HepG2 (cell line): Measurements from ENCODE around the gene PACS2. TPM values are rescaled to one million over a fixed set of nuclear protein-coding genes. Genes with fewer than 3 reads are reported as not detected.
A peak's percentile ranks its signal among the peaks of the same experiment; 100 is the strongest.
"Not testable (repeated sequence)": the region's sequence is repeated elsewhere in the genome, so short reads cannot be mapped to it uniquely, and the experiment has no call there.

Experiments
- ATAC-seq: fragments of 200-7000 bp; cut with Tn5 transposase; 3 replicates; pipeline ENCODE4 v1.9.1; 2020; ENCODE audit warnings: mild to moderate bottlenecking, moderate library complexity
- BruUV-seq: library from RNA; stranded (reverse); fragments of 400-500 nt; replicated peaks from 2 replicates; lab custom pipeline; 2021; lab: Mats Ljungman, UMichigan
- CTCF ChIA-PET: fragments of 300-600 bp; formaldehyde crosslinking; extraction: SDS; loops from one replicate; lab custom pipeline; 2021; ENCODE audit warnings: low total read pairs, inconsistent platforms, low intra/inter-chr PET ratio; lab: Yijun Ruan, JAX
- POLR2A ChIA-PET: fragments of 350-600 bp; sonication (Branson Sonifier 250); formaldehyde crosslinking; loops from one replicate; lab custom pipeline; 2020; ENCODE audit warnings: antibody characterized with exemption, inconsistent platforms; lab: Yijun Ruan, JAX
- DNase-seq: peaks from one replicate; pipeline ENCODE4 v3.0.0-alpha.2; 2015; ENCODE audit warnings: low spot score
- FAIRE-seq: peaks from 3 replicates; lab custom pipeline; 2011; peaks lifted over from hg19 to GRCh38; lab: Jason Lieb, UNC
- H2AFZ ChIP-seq: one replicate; pipeline ENCODE4 v1.6.1; 2011; ENCODE audit warnings: low read length, inconsistent platforms
- H3K27ac ChIP-seq: fragments of 300-600 bp; 3 replicates; pipeline ENCODE4 v1.8.0; 2011; ENCODE audit warnings: mixed run types, mild to moderate bottlenecking, mixed read lengths, low read length, inconsistent platforms; ENCODE audit not compliant: insufficient read depth; ENCODE audit errors: extremely low read length
- H3K27me3 ChIP-seq, 2 experiments: fragments of 200-600 bp in 1 of 2; 2 replicates in 1 of 2; 3 replicates in 1 of 2; pipeline versions ENCODE4 v1.6.0 to v1.8.0; 2011; ENCODE audit warnings: low read length in 2 of 2, mild to moderate bottlenecking in 2 of 2, moderate library complexity in 2 of 2, inconsistent platforms in 1 of 2; ENCODE audit not compliant: insufficient read depth in 2 of 2, control insufficient read depth in 1 of 2
- H3K36me3 ChIP-seq, 2 experiments: fragments of 200-600 bp in 1 of 2; replicated peaks in 1 of 2; 2 replicates in 1 of 2; 3 replicates in 1 of 2; pipeline versions ENCODE4 v1.5.1 to v1.8.0; 2011; ENCODE audit warnings: low read length in 2 of 2, inconsistent platforms in 1 of 2; ENCODE audit not compliant: insufficient read depth in 2 of 2, control insufficient read depth in 1 of 2
- H3K4me1 ChIP-seq: 2 replicates; pipeline ENCODE4 v1.5.1; 2012; ENCODE audit warnings: low read length, inconsistent platforms; ENCODE audit not compliant: insufficient read depth
- H3K4me2 ChIP-seq: 2 replicates; pipeline ENCODE4 v1.6.0; 2011; ENCODE audit warnings: low read depth, low read length, inconsistent platforms
- H3K4me3 ChIP-seq, 3 experiments: fragments of 200-600 bp in 1 of 3; sonication (generic), shearing (Covaris generic) in 1 of 3; replicated peaks in 1 of 3; 2 replicates each; pipeline ENCODE4 v1.5.1; 2011 to 2016; ENCODE audit warnings: low read length in 3 of 3, inconsistent platforms in 2 of 3, low read depth in 2 of 3, mild to moderate bottlenecking in 2 of 3, control low read depth in 1 of 3, mixed read lengths in 1 of 3; ENCODE audit not compliant: insufficient read depth in 1 of 3
- H3K79me2 ChIP-seq: one replicate; pipeline ENCODE4 v1.6.1; 2011; ENCODE audit warnings: low read length, inconsistent platforms; ENCODE audit not compliant: insufficient read depth
- H3K9ac ChIP-seq: 2 replicates; pipeline ENCODE4 v1.6.0; 2011; ENCODE audit warnings: mild to moderate bottlenecking, low read depth, low read length, inconsistent platforms; ENCODE audit not compliant: insufficient read depth
- H3K9me3 ChIP-seq: 2 replicates; pipeline ENCODE4 v1.5.1; 2012; ENCODE audit warnings: mild to moderate bottlenecking, low read length
- H4K20me1 ChIP-seq: 2 replicates; pipeline ENCODE4 v1.6.0; 2011; ENCODE audit warnings: inconsistent platforms, mild to moderate bottlenecking, low read length, moderate library complexity; ENCODE audit not compliant: insufficient read depth
- ZNF343 ChIP-seq: sonication (generic); formaldehyde crosslinking; IDR thresholded peaks from 2 replicates; pipeline ENCODE4 v1.4.0; 2020; ENCODE audit warnings: mild to moderate bottlenecking, missing genetic modification reagents
- ZNF768 ChIP-seq: sonication (generic); formaldehyde crosslinking; IDR thresholded peaks from 2 replicates; pipeline ENCODE4 v1.4.0; 2020; ENCODE audit warnings: missing genetic modification reagents
- WGBS: methylation state at CpG from one replicate; pipeline ENCODE4 v1.1.6; 2017; ENCODE audit warnings: low lambda C conversion rate; 5-methylcytosine and 5-hydroxymethylcytosine counted together
- in situ Hi-C: cut with HindIII; loops from 2 replicates; pipeline ENCODE4 v1.10.0; 2017; ENCODE audit warnings: low pct_unique_long_range_greater_than_20kb; ENCODE audit not compliant: extremely low pct_ligation_motif_present
- intact Hi-C: fragments of 100-400 bp; cut with micrococcal nuclease; formaldehyde crosslinking; loops from one replicate; pipeline ENCODE4 v1.10.0; 2022; ENCODE audit not compliant: unreplicated experiment
- polyA plus RNA-seq, 8 experiments: library from polyadenylated mRNA; depleted of rRNA in 3 of 8; stranded (reverse) in 7 of 8; unstranded in 1 of 8; fragments of >200 nt; fragmentation: Illumina TruSeq in 4 of 8; extraction: Trizol in 4 of 8; gene quantifications; 2 replicates each; pipeline versions ENCODE4 v1.2.1 to v1.2.3, GENCODE V29; 2011 to 2016; ENCODE audit warnings: low read depth in 4 of 8, missing spikeins in 1 of 8, mixed read lengths in 1 of 8; ENCODE audit not compliant: insufficient read depth in 1 of 8
- total RNA-seq, 5 experiments: library from RNA; depleted of rRNA; stranded (reverse); fragments of >200 nt; fragmentation: Illumina TruSeq; extraction: Trizol; gene quantifications; 2 replicates each; pipeline ENCODE4 v1.2.3, GENCODE V29; 2016; ENCODE audit warnings: low read depth in 1 of 5

Gene PACS2
- total and polyA plus RNA-seq, 2 of the 13 experiments (the other 11 are each of a cell fraction or from before 2014, with no cell fraction given): 23.6 to 27.6 TPM

- ChIA-PET CTCF (no interaction called here), POLR2A (no interaction called here)
- in situ Hi-C loops: no loop called here
Measured at GRCh38 chr14:105294142-105294597, 20.4 kb upstream of the PACS2 start.

DNA sequence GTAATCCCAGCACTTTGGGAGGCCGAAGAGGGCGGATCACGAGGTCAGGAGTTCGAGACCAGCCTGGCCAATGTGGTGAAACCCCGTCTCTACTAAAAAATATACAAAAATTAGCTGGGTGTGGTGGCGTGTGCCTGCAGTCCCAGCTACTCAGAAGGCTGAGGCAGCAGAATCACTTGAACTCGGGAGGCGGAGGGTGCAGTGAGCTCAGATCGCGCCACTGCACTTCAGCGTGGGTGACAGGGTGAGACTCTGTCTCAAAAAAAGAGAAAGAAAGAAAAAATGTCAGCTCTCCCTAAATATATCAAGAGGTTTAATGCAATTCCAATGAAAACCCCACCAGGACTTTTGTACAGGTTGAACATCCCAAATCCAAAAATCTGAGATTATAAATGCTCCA is 17.2 kb upstream of the PACS2 start:
- not testable (repeated sequence) for DNase-seq

More at GRCh38 chr14:105294142-105294597, 20.4 kb upstream of the PACS2 start:
- H3K27ac ChIP-seq: no peak overlapping the region
- no peak overlapping the region for H3K4me2 ChIP-seq
- TF ChIP-seq ZNF343 (CRISPR knock-in tag) (no peak), ZNF768 (CRISPR knock-in tag) (0 out of 2 replicates have a peak, but pooled peaks have one; percentile 11)
- TF ChIP-seq, all 625 proteins: peak for 1
- Histone ChIP-seq H3K4me1 (peaks cover 17% of the 10 kb centered on the region), H3K79me2 (peaks cover 56% of the 10 kb centered on the region), H3K27me3 (no peaks in the 10 kb centered on the region), H4K20me1 (peaks cover 10% of the 10 kb centered on the region; the same call in 1 of the 2 replicates), H3K36me3 (no peaks in the 10 kb centered on the region), H3K9ac (no peak overlapping the region), H2AFZ (no peak overlapping the region), H3K9me3 (no peaks in the 10 kb centered on the region), H3K4me3 (no peak overlapping the region)
- intact Hi-C loops: no loop called here
- DNase-seq (no peak), FAIRE-seq (no peak), ATAC-seq (no peak; the same call in 2 of the 3 replicates)
- 88% methylated on average over 7 of the region's 15 CpGs for WGBS
- no TSS peak for BruUV-seq

More for the DNA sequence above, 17.2 kb upstream of the PACS2 start:
- ATAC-seq, in situ Hi-C loops, POLR2A ChIA-PET, H2AFZ ChIP-seq, H3K9ac ChIP-seq, H3K36me3 ChIP-seq, H3K9me3 ChIP-seq, H3K27me3 ChIP-seq, BruUV-seq, H3K27ac ChIP-seq, H3K4me3 ChIP-seq, CTCF ChIA-PET, H3K4me2 ChIP-seq, intact Hi-C loops, FAIRE-seq: not testable (repeated sequence)
- peaks cover 10% of the 10 kb centered on the region; the same call in 1 of the 2 replicates for H4K20me1 ChIP-seq
- H3K79me2 ChIP-seq: peaks cover 53% of the 10 kb centered on the region
- H3K4me1 ChIP-seq: peaks cover 29% of the 10 kb centered on the region
- 97% methylated on average over 11 of the region's 11 CpGs for WGBS
